Measurements from ENCODE around the gene PNPO. TPM values are rescaled to one million over a fixed set of nuclear protein-coding genes. Genes with fewer than 3 reads are reported as not detected.

Gene PNPO
- 38.2 and 47.5 TPM in 2 replicates for total RNA-seq (2014; rRNA removed; shearing (Covaris generic))

DNA sequence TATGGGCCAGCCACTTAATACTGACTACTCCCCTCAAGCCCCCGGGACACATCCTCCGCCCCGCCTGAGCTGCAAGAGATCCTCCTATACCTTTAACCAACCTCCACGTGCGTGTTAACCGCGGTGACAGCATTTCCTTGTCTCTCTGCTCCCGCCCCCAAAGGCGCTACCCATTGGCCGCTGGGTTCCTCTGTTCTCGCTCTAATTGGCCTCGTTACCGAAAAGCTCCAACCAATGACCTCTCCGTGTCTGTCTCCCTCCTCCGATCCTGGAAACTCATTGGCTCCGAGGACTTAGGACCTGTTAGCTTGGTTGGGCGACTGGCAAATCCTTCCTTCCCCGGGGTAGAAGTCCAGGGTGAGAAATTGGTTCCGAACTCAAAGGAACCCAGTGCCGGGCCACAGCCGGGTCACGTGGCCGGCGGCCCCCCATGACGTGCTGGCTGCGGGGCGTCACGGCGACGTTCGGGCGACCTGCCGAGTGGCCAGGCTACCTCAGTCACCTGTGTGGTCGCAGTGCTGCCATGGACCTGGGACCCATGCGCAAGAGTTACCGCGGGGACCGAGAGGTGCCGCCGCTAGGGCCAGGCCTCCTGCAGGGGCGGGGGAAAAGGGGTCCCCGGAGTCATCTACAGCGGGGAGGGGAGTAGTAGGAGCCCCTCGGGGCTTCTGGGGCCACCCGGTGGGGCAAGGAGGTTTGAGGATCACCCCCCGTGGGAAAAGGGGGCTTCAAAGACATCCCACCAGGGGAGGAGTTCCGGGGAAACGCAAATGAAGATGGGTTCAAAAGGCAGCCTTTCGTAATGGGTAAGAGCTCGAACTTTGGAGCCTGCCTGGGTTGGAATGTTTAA is at the start of gene PNPO:
Gene PNPO (plus strand): TSS at position 326 of the 850 bp plus-strand sequence. CDS start 105 bp downstream, at position 431.
- peak; percentile 99 for DNase-seq (ENCODE audit: low spot score)

DNA sequence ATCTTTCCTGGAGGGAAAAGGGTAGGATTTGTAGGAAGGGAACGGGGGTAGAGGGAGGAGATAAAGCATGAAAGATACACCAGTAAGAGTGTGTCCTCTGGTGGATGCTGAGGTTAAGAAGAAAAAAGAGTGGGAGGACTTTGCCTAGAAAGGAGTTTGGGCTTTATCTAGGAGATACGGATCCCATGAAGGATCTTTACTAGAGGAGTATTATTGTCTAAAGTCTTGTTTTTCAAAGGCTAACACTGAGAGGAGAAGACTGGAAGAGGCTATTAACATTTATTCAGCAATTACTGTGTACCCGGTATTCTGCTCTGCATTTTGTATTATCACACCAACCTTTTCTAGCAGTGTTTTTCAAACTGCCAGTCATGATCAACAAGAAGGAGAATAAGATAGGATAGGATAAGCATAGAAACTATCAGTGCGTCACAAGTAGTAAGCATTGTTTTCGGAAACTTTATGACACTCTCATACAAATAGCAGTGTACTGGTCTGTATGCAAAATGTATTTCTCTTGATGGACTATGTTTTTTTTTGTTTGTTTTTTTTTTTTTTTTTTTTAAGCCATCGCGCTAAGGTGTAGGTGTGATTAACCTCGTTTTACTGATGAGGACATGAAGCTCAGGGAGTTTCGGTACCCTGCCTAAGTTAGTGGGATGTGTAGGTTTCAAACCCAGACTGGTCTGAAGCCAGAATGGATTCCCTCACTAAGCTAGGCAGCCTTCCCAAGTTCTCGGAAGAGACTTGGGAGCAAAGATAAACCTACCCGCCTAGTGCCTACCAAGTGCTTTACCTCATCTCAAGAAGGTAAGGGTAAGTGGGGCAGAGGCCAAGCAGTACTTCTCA is 46.6 kb upstream of the PNPO start:
- no peak for DNase-seq (ENCODE audit: low spot score)

DNA sequence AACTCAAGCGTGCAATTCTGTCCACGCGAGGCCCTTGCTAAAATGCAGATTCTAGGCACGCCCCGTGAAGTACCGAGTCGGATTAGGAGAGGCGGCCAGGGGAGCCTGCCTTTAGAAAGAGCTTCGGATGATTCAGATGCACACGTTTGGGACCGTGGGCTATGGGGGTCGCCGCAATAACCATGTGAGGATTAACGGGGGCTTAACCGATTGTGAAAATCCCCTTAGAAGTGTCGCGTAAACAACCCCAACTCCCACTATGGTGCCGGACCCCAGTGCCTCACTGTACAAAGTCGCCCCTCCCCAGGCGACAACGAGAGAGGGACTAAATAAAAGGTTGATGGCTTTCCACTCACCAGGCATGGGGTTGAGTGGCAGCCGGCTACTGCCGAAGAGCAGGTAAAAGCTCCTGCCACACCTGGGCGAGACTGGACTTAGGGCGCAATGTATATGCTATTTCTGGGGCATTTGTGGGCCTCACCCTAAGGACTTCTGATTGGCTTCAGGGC is 46.0 kb upstream of the PNPO start:
- DNase-seq (ENCODE audit: low spot score) = no peak

DNA sequence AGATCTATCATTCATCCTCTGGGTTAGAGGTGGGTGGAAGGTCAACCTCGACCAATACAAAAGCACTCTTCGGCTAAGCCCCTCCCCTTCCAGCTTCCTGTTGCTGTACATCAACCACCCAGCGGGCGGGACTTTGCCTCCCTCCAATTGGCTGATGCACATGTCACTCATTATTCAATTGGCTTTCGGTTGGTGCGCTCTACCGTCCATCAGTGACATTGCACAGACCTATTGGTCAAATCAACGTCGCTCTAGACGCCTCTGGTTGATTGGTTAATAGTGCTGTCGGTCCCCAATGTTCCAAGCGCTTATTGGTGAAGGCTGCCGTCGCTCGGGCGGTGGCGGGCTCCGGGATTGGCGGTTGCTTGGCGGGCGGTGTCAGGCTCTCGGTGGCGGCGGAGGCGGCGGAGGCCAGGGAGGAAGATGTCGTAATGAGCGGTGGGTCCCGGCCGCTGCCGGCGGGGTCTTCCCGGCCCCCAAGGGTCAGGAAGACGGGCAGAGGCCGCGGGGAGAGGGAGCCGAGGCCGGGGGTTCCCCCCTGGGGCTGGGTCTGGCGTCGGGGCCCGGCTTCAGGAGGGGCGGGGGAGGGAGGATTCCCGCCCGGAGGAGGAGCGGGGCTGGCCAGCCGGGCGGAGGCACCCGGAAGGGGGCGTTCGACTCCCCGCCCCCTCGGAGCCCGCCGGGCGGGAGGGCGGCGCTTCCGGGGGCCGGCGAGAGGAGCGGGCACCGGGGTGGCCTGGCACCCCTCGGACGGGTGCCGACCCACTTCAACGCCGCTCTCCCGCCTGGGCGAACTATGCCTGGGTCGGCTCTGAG is 45.3 kb upstream of the PNPO start, which contains the start of gene SP2:
Gene SP2 (plus strand): TSS at position 381 of the 816 bp plus-strand sequence. CDS start 51 bp downstream, at position 432.
- peak; percentile 100 for DNase-seq (ENCODE audit: low spot score)

DNA sequence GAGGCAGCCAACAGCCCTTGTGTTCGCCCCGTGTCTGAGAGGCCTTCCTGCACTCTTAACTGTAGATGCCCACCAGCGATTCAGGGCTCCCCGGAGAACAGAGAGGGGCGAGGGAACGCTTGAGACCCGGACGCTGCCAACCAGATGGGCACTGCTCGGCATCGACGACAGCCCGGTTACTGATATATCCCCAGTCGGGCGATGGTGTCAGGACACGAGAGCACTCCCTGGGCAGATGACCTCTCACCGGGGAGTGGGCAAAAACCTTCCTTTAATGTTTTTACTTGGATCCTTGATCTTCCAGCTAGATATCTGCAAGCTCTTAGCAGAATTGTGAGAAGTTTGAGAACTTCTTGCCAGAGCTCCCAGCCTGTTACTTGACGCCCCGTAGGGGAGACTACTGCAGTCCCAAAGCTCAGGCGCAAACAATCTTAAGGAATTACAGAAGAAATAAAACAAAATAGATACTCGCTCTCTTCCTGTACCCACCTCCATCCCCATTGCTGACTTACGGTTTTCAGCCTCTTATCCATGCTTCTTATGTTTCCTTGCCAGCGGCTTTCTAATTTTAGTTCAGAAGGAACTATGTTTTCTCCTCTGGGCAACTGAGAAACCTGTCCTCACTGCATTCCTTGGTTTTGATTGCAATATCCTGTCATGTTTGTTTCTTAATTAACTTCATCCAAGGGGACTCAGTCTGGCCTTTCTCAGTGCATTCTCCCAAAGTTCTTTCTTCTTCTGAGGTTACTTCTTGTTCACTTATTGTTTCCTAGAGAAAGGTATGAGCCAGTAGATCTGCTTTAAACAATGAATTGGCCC is 44.5 kb upstream of the PNPO start:
- no peak for DNase-seq (ENCODE audit: low spot score)

DNA sequence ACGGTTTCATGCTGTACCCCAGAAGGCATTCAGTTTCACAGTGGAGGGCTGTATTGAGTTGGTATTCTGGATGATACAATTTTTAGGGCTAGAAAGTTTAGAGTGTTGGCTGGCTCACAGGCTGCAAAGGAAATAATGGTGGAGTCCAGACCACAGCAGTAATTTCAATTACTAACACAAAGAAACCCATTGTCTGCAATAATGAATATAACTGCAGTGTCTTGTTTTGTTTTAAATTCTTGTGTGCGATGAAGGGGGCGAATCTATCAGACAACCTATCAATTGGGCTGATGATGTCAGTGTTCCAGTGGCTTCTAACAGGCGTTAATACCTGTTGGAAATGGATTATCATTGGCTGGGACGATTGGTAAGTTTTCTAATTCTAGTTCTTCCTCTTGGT is 43.8 kb upstream of the PNPO start:
- DNase-seq (ENCODE audit: low spot score) = no peak

DNA sequence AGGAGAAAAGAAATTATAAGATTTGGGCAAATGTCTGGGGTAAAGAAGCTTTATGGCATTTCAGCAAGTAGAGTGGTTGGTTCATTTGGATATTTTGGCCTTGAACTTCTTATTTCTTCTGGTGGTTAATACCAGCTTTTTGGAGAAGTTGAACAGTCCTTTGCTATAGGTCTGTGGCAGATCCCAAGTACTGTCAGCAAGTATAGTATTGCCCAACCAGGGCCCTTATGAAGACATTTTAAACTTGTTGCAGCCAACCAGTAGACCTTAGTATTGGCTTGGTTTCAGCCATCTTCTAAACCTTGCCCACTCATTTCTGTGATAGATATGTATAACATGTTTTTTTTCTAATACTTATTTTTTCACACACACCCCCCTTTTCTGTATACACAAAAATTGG is 43.1 kb upstream of the PNPO start:
- no peak for DNase-seq (ENCODE audit: low spot score)

- no peak for DNase-seq (ENCODE audit: low spot score)
Observed at GRCh38 chr17:47899643-47900042, 41.7 kb upstream of the PNPO start.

DNA sequence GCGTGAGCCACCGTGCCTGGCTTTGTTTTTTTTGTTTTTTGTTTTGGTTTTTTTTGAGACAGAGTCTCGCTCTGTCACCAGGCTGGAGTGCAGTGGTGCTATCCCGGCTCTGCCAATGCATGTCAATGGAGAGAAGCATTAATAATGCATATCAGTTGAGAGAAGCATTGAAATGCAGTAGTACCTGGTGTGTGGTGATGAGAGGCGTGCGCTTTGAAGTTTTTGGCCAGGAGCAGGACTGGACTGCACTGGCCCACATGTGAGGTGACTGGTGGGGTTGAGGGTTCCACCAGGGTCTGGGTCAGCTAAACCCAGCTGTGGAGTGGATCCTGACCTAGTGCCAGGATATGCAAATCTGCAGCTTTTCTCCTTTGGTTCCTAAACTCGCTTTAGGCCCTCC is 39.9 kb upstream of the PNPO start:
- DNase-seq (ENCODE audit: low spot score) = no peak

- no peak for DNase-seq (ENCODE audit: low spot score)
Observed at GRCh38 chr17:47902039-47902744, 39.2 kb upstream of the PNPO start.

- DNase-seq (ENCODE audit: low spot score) = no peak
Observed at GRCh38 chr17:47905221-47905733, 36.1 kb upstream of the PNPO start.

DNA sequence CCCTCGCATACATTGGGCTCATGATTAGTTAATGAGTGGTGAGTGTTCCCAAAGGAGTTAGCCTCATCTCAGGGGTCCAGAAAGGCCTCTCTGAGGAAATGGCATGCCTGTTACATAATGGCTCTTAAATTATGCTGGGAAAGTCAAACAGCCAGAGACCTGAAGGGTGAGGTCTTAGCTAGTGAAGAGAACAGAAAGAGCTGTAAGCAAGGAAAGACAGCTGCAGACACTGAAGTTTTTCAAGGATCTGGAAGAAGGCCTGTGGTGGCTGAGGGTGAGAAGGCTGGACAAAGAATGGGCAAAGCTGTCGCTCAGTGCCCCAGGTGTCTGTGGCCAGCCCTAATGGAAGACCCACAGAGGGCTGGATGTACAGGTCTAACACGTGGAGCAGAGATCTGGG is 34.9 kb upstream of the PNPO start:
- DNase-seq (ENCODE audit: low spot score) = no peak

DNA sequence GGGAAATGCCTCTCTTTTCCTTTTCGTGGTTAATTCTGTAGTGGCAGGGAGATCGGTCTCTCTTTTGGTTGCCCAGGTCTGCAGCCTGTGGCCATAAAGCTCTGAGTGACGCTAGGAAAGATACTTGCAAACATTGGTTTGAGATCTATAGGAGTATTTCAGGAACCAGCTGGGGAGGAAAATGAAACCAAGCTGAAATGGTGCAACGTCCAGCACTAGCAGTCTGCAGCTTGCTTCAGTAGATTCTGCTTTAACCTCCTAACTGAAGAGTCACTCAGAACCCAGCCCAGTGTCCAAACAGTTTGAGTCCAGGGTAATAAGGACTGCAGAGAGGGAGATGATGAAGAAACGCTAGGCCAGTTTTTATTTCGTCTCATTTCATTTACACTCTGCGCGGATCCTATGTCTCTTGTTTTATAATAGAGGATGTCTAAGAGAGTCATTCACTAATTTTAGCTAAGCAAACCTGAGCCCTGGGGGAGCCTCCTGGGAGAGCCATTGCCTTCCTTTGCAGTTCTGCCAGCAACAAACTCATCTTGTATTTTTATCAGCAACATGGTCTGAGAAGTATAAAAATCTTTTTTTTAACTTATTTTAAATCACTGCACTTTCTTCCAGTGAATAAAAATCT is 33.3 kb upstream of the PNPO start:
- DNase-seq (ENCODE audit: low spot score) = no peak

DNA sequence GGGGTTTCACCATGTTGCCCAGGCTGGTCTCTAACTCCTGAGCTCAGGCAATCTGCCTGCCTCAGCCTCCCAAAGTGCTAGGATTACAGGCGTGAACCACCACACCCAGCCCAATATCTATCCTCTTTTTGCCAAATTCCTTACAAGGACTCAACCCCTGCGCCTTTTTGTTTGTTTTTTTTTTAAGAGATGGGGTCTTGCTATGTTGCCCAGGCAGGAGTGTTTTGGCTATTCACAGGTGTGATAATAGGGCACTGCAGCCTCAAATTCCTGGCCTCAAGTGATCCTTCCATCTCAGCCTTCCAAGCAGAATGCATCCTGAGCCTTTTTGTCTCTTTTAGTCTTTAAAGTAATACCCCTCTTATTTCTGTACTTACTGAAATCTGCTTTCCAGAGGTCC is 28.3 kb upstream of the PNPO start:
- no peak for DNase-seq (ENCODE audit: low spot score)

GRCh38 chr17:47914306-47914948 is 26.9 kb upstream of the PNPO start:
- no peak for DNase-seq (ENCODE audit: low spot score)

GRCh38 chr17:47915776-47916398 is 25.5 kb upstream of the PNPO start:
- DNase-seq (ENCODE audit: low spot score) = no peak

GRCh38 chr17:47916489-47917208 is 24.7 kb upstream of the PNPO start:
- DNase-seq (ENCODE audit: low spot score) = no peak

GRCh38 chr17:47917581-47917980 is 23.8 kb upstream of the PNPO start:
- no peak for DNase-seq (ENCODE audit: low spot score)
